Spleen (tissue), 11 donors: ENCODE measurements around the gene THY1. TPM values are rescaled to one million over a fixed set of nuclear protein-coding genes. Genes with fewer than 3 reads are reported as not detected.

Experiments
- DNase-seq: peaks from one replicate; pipeline ENCODE4 v3.0.0-alpha.2; 2020
- H3K27ac ChIP-seq, 8 donors: fragments of 200-600 bp; sonication (generic) in 7 of 8; 1 replicate in 4 of 8; 2 replicates in 4 of 8; pipeline versions ENCODE4 v1.5.0 to v1.8.0; 2016 to 2021; ENCODE audit warnings: inconsistent platforms in 4 of 8, mild to moderate bottlenecking in 4 of 8, moderate library complexity in 1 of 8
- H3K27me3 ChIP-seq, 7 donors: fragments of 200-600 bp; sonication (generic) in 6 of 7; replicated peaks in 1 of 7; 1 replicate in 4 of 7; 2 replicates in 3 of 7; pipeline versions ENCODE4 v1.5.0 to v1.8.0; 2016 to 2021; ENCODE audit warnings: inconsistent platforms in 3 of 7, mild to moderate bottlenecking in 1 of 7
- H3K36me3 ChIP-seq, 6 donors: fragments of 200-600 bp; sonication (generic) in 5 of 6; 1 replicate in 4 of 6; 2 replicates in 2 of 6; pipeline versions ENCODE4 v1.5.0 to v1.8.0; 2016 to 2021; ENCODE audit warnings: inconsistent platforms in 2 of 6
- H3K4me1 ChIP-seq, 6 donors: fragments of 200-600 bp; sonication (generic) in 5 of 6; 1 replicate in 3 of 6; 2 replicates in 3 of 6; pipeline versions ENCODE4 v1.5.0 to v1.8.0; 2016 to 2021; ENCODE audit warnings: inconsistent platforms in 3 of 6
- H3K4me3 ChIP-seq, 8 donors: fragments of 200-600 bp; sonication (generic) in 7 of 8; 1 replicate in 4 of 8; 2 replicates in 4 of 8; pipeline versions ENCODE4 v1.5.0 to v1.8.0; 2016 to 2021; ENCODE audit warnings: inconsistent platforms in 4 of 8, mild to moderate bottlenecking in 4 of 8, moderate library complexity in 2 of 8
- H3K9me3 ChIP-seq, 8 donors: fragments of 200-600 bp; sonication (generic) in 7 of 8; 1 replicate in 4 of 8; 2 replicates in 4 of 8; pipeline versions ENCODE4 v1.5.0 to v1.8.0; 2016 to 2021; ENCODE audit warnings: inconsistent platforms in 4 of 8
- POLR2A ChIP-seq, 3 donors: fragments of 450-650 bp; IDR thresholded peaks; one replicate each; pipeline ENCODE4 v1.5.1; 2017; ENCODE audit warnings: antibody characterized with exemption in 3 of 3, mild to moderate bottlenecking in 1 of 3
- POLR2AphosphoS5 ChIP-seq, 3 donors: sonication (generic); formaldehyde crosslinking; IDR thresholded peaks; one replicate each; pipeline ENCODE4 v1.5.1; 2017; ENCODE audit warnings: antibody characterized with exemption in 3 of 3
- WGBS, 5 donors: extraction: QIAGEN DNeasy Blood & Tissue Kit in 3 of 5; methylation state at CpG; one replicate each; pipeline versions ENCODE4 v1.1.5 to v1.1.7; 2013 to 2018; 5-methylcytosine and 5-hydroxymethylcytosine counted together
- intact Hi-C: fragments of 100-400 bp; cut with DNase I; formaldehyde crosslinking; loops from one replicate; pipeline ENCODE4 v1.15.0; 2023; ENCODE audit warnings: low total_unique reads
- polyA plus RNA-seq, 3 donors: library from polyadenylated mRNA; stranded (reverse); fragments of 200-250 nt; gene quantifications; one replicate each; pipeline ENCODE4 v1.2.1, GENCODE V29; 2013
- total RNA-seq, 7 donors: library from RNA; depleted of rRNA in 3 of 7; stranded (reverse); fragments of >200 nt in 3 of 7; fragmentation: NEBNext Ultra II Directional in 4 of 7; extraction: Animal tissue kit (Norgen Biotek cat#: 25700) in 4 of 7; gene quantifications; one replicate each; pipeline versions ENCODE4 v1.1.0 to v1.2.1, GENCODE V29; 2016 to 2021
- TF ChIP-seq, protein P1 (sequence below), 11 experiments: fragments of 200-600 bp in 7 of 11; fragments of 450-650 bp in 4 of 11; sonication (generic) in 4 of 11; IDR thresholded peaks in 8 of 11; conservative IDR thresholded peaks in 3 of 11; 1 replicate in 7 of 11; 2 replicates in 4 of 11; pipeline versions ENCODE4 v1.4.0 to v1.8.0; 2016 to 2021; ENCODE audit warnings: antibody characterized with exemption in 11 of 11, inconsistent platforms in 4 of 11, mild to moderate bottlenecking in 1 of 11
- donor health status: healthy with polysubstance abuse.
- donor health status: DM: no; HTN: no; CAD: no; lungs with moderate emphysema.
- donor health status: DM: no; HTN: no; CAD: no.
- donor health status: Bipolar disorder and iron deficiency.
- donor health status: healthy.
- donor health status: DM: no; HTN: no; CAD: no.
- donor health status: DM: yes; HTN: yes; CAD: no.

THY1 gene
- total and polyA plus RNA-seq, 10 donors: 6.1 to 29.4 (median 14.2) TPM

DNA sequence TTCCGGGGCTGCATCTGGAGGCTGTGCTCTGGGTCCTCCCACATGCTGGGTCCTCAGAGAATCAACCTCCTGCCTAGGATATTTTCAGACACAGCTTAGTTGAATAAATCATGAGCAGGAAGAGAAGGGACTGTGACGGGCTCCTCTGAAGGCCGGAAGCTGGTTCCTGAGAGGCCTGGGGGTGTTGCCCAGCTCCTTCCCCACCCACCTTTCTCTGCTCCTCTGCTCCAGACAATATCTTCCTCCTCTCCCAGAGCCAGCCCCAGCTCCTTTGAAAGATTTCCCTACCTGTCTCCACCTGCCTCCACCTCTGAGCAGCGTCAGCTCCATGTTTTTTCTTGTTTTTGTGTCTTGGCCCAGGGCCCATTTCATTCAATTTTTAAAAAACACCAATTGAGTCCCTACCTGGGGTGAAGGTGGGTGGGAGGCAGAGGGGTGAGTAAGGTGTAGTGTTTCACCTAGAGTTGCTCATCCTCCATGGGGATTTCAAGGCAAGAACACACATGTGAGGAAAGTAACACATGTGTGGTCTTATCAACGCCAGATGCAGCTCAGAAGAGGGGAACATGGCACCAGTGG lies 24.8 kb upstream of the THY1 start:
- WGBS, 5 donors: 35 to 40% (median 38%) methylated on average over 4 to 5 of the region's 5 CpGs
- peak in 1 of 3 donors; percentile 24 for TF ChIP-seq POLR2AphosphoS5 (IDR thresholded peaks at IDR 0.05)
- TF ChIP-seq, protein P1, sequence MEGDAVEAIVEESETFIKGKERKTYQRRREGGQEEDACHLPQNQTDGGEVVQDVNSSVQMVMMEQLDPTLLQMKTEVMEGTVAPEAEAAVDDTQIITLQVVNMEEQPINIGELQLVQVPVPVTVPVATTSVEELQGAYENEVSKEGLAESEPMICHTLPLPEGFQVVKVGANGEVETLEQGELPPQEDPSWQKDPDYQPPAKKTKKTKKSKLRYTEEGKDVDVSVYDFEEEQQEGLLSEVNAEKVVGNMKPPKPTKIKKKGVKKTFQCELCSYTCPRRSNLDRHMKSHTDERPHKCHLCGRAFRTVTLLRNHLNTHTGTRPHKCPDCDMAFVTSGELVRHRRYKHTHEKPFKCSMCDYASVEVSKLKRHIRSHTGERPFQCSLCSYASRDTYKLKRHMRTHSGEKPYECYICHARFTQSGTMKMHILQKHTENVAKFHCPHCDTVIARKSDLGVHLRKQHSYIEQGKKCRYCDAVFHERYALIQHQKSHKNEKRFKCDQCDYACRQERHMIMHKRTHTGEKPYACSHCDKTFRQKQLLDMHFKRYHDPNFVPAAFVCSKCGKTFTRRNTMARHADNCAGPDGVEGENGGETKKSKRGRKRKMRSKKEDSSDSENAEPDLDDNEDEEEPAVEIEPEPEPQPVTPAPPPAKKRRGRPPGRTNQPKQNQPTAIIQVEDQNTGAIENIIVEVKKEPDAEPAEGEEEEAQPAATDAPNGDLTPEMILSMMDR (IDR thresholded peaks at IDR 0.05 in 8 of 11, conservative IDR thresholded peaks at IDR 0.05 in 3 of 11): no peak
- H3K4me1 ChIP-seq: peaks cover 0 to 11% (median 3%) of the 10 kb centered on the region in 6 donors
- H3K27me3 ChIP-seq: peaks cover 0 to 5% (median 0%) of the 10 kb centered on the region in 7 donors
- peak overlapping the region in 3 of 8 donors; percentile 15 to 46 (median 30) for H3K27ac ChIP-seq
- H3K4me3 ChIP-seq: no peak overlapping the region
- H3K36me3 ChIP-seq: no peaks in the 10 kb centered on the region
- no peak for DNase-seq
- intact Hi-C loops: no loop called here
- H3K9me3 ChIP-seq: no peaks in the 10 kb centered on the region

DNA sequence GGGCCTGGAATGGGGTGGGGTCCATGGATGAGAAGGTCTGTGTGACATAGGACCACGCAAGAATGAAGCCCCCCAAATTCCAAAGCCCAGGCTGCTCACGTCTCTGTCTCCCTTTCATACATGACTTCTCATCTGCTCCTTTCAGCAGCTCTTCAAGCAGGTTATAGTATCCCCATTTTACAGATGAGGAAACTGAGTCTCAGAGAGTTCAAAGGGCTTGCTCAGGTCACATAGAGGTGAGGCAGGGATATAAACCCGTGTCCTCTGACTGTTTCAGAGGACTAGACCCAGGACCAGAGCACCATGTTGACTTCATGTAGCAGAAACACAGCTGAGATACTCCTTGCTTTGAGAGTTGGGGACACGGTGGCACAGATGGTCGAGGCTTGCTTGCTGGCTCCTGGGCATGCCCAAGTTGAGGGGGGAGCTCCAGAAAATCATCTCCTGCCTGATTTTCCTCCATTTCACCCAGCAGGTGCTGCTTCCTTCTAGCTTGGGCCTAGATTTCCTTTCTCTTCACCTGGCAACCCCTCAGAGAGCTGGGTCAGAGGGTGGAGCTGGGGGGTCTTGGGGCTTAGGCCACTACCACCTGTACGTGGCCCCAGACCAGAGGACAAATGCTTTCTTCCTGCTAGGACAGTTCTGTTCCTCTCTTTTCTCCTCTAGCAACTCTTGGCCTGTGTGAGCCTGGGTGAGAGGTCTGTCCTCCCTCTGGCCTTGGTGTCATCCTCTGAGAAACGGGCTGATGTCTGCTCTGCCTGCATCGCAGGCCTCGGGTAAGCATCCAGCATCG lies 24.1 kb upstream of the THY1 start:
- Histone ChIP-seq H3K36me3 (no peaks in the 10 kb centered on the region), H3K27ac (peak overlapping the region in 5 of 8 donors; percentile 9 to 46 (median 30)), H3K27me3 (no peaks in the 10 kb centered on the region), H3K9me3 (no peaks in the 10 kb centered on the region), H3K4me1 (peaks cover 0 to 11% (median 3%) of the 10 kb centered on the region in 6 donors), H3K4me3 (no peak overlapping the region)
- DNase-seq: no peak
- WGBS, 5 donors: 51 to 60% (median 53%) methylated on average over 10 of the region's 10 CpGs
- TF ChIP-seq, protein P1 (IDR thresholded peaks at IDR 0.05 in 8 of 11, conservative IDR thresholded peaks at IDR 0.05 in 3 of 11): no peak
- TF ChIP-seq POLR2A (IDR thresholded peaks at IDR 0.05): no peak
- no peak for TF ChIP-seq POLR2AphosphoS5 (IDR thresholded peaks at IDR 0.05)
- intact Hi-C loops: no loop called here

DNA sequence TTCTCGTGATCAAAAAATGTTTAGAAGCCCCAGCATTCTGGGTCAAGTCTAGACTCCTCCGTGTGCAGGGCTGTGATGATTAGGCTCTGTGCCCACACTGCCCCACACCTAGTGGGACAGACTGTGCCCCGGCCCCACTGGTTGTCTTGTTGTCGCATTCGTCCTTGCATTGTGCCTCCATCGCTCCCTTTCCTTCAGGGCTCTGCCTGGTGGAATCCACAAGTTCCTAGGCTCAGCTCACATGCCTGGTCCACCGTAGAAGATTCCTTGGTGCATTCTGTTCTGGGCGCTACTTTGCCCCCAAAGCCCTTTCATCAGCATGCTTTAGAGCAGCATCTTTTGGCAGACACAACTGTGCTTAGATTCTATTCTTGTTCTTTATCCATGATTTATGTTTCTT lies 23.5 kb upstream of the THY1 start:
- Histone ChIP-seq H3K4me3 (no peak overlapping the region), H3K27me3 (peaks cover 0 to 6% (median 0%) of the 10 kb centered on the region in 7 donors), H3K9me3 (no peaks in the 10 kb centered on the region), H3K4me1 (peaks cover 0 to 11% (median 3%) of the 10 kb centered on the region in 6 donors), H3K36me3 (no peaks in the 10 kb centered on the region), H3K27ac (peak overlapping the region in 4 of 8 donors; percentile 1 to 46 (median 30))
- intact Hi-C loops: no loop called here
- DNase-seq: no peak
- WGBS, 5 donors: 78 to 91% (median 88%) methylated on average over 8 of the region's 8 CpGs
- TF ChIP-seq, protein P1 (IDR thresholded peaks at IDR 0.05 in 8 of 11, conservative IDR thresholded peaks at IDR 0.05 in 3 of 11): no peak
- TF ChIP-seq POLR2A (IDR thresholded peaks at IDR 0.05) (no peak), POLR2AphosphoS5 (IDR thresholded peaks at IDR 0.05) (no peak)

DNA sequence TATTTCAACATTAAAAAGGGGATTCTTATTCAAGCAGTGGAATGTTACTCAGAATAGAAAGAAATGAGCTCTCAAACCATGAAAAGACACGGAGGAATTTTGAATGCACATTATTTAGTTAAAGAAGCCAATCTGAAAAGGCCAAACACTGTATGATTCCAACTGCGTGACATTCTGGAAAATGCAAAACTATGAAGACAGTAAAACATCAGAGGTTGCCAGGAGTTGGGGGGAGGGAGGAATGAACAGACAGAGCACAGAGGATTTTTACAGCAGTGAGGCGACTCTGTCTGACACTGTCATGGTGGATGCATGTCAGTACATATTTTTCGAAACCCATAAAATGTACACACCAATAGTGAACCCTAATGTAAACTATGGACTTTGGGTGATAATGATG lies 22.9 kb upstream of the THY1 start:
- WGBS, 5 donors: 78 to 90% (median 82%) methylated on average over 4 of the region's 4 CpGs
- peaks cover 0 to 10% (median 0%) of the 10 kb centered on the region in 7 donors for H3K27me3 ChIP-seq
- peaks cover 0 to 17% (median 5%) of the 10 kb centered on the region in 6 donors for H3K4me1 ChIP-seq
- no peaks in the 10 kb centered on the region for H3K9me3 ChIP-seq
- TF ChIP-seq POLR2A (IDR thresholded peaks at IDR 0.05) (no peak), POLR2AphosphoS5 (IDR thresholded peaks at IDR 0.05) (no peak)
- TF ChIP-seq, protein P1 (IDR thresholded peaks at IDR 0.05 in 8 of 11, conservative IDR thresholded peaks at IDR 0.05 in 3 of 11): no peak
- intact Hi-C loops: no loop called here
- H3K27ac ChIP-seq: peak overlapping the region in 2 of 8 donors; percentile 19 to 41
- DNase-seq: no peak
- H3K36me3 ChIP-seq: no peaks in the 10 kb centered on the region
- H3K4me3 ChIP-seq: no peak overlapping the region
